Measurements from ENCODE around the gene MAN2C1.

- no peak for TF ChIP-seq TSHZ2 (CRISPR knock-in tag; IDR thresholded peaks at IDR 0.05)
- TF ChIP-seq SNAI2 (CRISPR knock-in tag; IDR thresholded peaks at IDR 0.05), result no peak
- TF ChIP-seq POU6F1 (CRISPR knock-in tag; IDR thresholded peaks at IDR 0.05; ENCODE audit: borderline replicate concordance, low read depth), result no peak
- no peak for TF ChIP-seq CSDC2 (CRISPR knock-in tag; IDR thresholded peaks at IDR 0.05)
These were observed 19.7 kb downstream of the MAN2C1 start for GRCh38 chr15:75348562-75349350.

All from SK-N-SH treated with all-trans-retinoic acid at 6 μM for 48 hours (cell line).